ENCODE measurements around the gene NUTM2E.
"Not testable (repeated sequence)": the region's sequence is repeated elsewhere in the genome, so short reads cannot be mapped to it uniquely, and the experiment has no call there.

The NUTM2E gene

GRCh38 chr10:79826496-79827215, at the start of gene NUTM2E:
NUTM2E (plus strand) TSS chr10:79826739; CDS start chr10:79841741, 15,002 bp downstream.
- DNase-seq (ENCODE audit: low read depth) = peak; percentile 22

GRCh38 chr10:79777997-79778396, 48.5 kb upstream of the NUTM2E start:
- DNase-seq (ENCODE audit: low read depth) = not testable (repeated sequence)

DNA sequence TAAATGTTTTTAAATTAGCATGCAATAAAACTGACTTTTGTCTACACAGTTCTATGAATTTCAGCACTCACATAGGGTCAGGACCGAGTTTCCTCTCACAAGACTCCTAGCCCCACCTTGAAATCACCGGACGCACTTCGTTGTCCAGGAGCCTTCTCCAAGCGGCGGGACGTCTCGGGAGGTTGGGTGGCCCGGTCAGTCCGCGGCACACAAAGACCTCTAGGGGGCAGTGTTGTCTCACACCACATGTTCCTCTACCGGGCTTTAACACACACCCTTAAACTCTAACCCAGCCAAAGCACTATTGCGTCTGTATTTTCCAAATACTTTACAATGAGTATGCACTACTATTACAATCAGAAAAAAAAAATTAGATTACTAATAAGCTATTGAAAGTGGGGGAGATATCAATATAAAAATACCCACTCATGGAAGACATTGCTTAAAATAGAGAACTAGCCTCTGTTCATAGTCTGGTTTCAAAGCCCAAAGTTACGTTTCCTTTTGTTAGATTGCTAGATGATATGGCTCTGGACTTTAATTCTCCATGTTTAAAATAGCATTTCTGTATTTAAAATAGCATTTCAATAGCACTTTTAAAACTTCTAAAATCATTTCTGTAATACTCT, 47.1 kb upstream of the NUTM2E start:
- DNase-seq (ENCODE audit: low read depth) = peak; percentile 58

DNA sequence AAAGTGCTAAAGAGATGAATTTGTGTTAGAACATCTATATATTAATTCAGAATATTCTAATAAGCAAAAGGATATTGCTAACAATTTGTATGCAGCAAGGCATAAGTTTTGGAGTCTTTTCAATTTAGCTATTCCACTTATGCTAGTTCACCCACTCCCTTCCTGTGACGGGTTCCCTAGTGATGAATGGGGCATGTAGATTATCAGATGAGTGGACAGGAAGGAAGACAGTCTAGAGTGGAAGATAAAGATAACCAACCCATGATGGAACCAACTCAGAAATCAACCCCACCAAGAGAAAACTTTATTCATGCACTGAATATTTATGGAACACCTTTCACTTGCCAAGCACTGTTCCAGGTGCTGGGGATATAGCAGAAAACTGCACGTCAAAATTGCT, 46.5 kb upstream of the NUTM2E start:
- not testable (repeated sequence) for DNase-seq (ENCODE audit: low read depth)

DNA sequence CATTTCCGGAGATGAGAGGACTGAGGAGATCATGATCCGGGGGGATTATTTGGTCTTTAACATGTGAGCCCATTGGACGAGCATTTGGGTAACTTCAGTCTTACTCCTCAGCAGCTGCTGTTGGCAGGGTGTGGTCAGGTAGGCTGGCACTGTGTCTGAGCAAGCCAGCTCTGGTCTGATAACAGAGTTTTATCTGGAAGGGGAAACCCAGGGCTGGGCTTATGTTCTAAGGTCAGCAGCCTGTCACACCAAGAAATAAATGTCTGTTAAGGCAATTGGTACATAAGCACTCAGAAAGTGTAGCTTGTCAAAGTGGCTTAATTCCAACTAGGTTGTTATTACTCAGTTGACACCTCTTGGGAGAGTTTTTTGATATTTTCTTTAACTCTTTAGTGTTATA, 45.0 kb upstream of the NUTM2E start:
- DNase-seq (ENCODE audit: low read depth) = not testable (repeated sequence)

- not testable (repeated sequence) for DNase-seq (ENCODE audit: low read depth)
Observed at GRCh38 chr10:79787455-79787952, 39.0 kb upstream of the NUTM2E start.

DNA sequence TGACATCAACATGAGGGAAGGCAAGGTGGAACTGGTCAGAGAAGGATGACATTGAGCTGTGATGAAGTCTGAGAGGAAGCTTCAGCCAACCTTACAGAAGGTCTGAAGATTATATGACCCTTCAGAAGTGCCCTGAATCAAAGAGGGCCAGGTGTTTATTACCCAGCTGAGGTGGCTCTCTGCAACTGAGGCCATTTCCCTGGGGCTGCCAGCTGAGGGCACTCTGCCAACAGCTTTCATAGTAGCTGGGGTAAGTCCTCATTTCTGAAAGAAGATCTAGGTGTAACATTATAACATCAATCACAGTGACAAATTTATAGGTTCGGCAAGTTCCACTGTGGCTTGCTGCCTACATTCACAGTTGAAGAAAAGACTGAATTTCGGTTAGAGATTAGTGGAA, 37.2 kb upstream of the NUTM2E start:
- DNase-seq (ENCODE audit: low read depth) = not testable (repeated sequence)

DNA sequence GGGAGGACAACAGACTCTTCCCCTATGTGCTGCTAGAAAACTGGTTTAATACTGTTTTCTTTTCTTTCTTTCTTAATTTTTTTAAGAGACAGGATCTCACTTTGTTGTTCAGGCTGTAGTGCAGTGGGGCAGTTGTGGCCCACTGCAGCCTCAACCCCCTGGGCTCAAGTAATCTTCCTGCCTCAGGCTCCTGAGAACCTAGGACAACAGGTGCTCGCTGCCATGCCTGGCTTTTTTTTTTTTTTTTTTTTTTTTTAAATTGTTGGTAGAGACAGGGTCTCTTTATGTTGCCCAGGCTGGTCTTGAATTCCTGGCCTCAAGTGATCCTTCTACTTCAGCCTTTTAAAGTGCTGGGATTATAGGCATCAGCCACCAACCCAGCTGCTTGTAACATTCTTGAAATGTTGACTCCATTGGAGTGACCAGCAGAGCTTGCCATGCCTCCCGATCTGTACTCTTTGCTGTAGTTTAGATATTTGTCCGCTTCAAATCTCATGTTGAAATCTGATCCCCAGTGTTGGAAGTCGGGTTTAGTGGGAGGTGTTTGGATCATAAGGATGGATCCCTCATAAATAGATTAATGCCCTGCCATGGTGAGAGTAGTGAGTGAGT, 34.5 kb upstream of the NUTM2E start:
- DNase-seq (ENCODE audit: low read depth) = not testable (repeated sequence)

DNA sequence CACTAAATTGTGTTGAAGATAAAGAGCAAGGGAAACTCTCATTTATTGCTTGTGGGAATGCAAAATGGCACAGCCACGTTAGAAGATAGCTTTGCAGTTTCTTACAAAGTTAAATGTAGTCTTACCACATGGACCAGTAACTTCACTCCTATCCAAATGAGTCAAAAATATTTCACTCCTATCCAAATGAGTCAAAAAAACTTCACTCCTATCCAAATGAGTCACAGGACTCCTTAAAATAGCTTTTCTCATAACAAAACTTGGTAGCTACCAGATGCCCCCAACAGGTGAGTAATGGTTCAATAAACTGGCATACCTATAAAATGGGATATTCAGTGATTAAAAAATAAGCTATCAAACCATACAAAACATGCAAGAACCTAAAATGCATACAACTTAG, 27.2 kb upstream of the NUTM2E start:
- DNase-seq (ENCODE audit: low read depth) = not testable (repeated sequence)

GRCh38 chr10:79805857-79806256, 20.7 kb upstream of the NUTM2E start:
- not testable (repeated sequence) for DNase-seq (ENCODE audit: low read depth)

- not testable (repeated sequence) for DNase-seq (ENCODE audit: low read depth)
Observed at GRCh38 chr10:79811895-79812294, 14.6 kb upstream of the NUTM2E start.

- not testable (repeated sequence) for DNase-seq (ENCODE audit: low read depth)
Observed at GRCh38 chr10:79816290-79816689, 10.2 kb upstream of the NUTM2E start.

- not testable (repeated sequence) for DNase-seq (ENCODE audit: low read depth)
Observed at GRCh38 chr10:79823387-79823786, 3.2 kb upstream of the NUTM2E start.

- not testable (repeated sequence) for DNase-seq (ENCODE audit: low read depth)
Observed at GRCh38 chr10:79825587-79826011, 940 bp upstream of the NUTM2E start.

- DNase-seq (ENCODE audit: low read depth) = not testable (repeated sequence)
Observed at GRCh38 chr10:79826131-79826495, 426 bp upstream of the NUTM2E start.

- DNase-seq (ENCODE audit: low read depth) = not testable (repeated sequence)
Observed at GRCh38 chr10:79833833-79834232, 7.3 kb downstream of the NUTM2E start.

- DNase-seq (ENCODE audit: low read depth) = not testable (repeated sequence)
Observed at GRCh38 chr10:79835891-79836290, 9.4 kb downstream of the NUTM2E start.

DNA sequence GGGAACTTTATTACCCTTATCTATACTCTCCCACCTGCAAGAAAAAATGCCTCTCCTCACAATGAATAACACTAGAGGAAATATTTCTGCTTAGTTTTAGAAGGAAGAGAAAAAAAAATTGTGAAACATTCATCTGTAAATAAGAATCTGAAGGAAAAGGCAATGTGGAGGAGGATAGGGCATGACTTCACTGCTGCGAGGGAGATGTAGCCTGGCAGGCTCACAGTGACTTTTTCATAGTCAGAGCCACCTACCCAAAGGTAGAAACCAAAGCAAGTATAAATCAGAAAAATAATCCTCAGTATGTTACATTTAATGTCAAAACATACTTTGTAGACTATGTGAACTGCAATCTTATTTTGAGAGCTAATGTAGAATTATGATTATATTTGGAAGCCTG, 10.4 kb downstream of the NUTM2E start:
- DNase-seq (ENCODE audit: low read depth) = not testable (repeated sequence)

GRCh38 chr10:79838441-79838840, 11.9 kb downstream of the NUTM2E start:
- DNase-seq (ENCODE audit: low read depth) = not testable (repeated sequence)

DNA sequence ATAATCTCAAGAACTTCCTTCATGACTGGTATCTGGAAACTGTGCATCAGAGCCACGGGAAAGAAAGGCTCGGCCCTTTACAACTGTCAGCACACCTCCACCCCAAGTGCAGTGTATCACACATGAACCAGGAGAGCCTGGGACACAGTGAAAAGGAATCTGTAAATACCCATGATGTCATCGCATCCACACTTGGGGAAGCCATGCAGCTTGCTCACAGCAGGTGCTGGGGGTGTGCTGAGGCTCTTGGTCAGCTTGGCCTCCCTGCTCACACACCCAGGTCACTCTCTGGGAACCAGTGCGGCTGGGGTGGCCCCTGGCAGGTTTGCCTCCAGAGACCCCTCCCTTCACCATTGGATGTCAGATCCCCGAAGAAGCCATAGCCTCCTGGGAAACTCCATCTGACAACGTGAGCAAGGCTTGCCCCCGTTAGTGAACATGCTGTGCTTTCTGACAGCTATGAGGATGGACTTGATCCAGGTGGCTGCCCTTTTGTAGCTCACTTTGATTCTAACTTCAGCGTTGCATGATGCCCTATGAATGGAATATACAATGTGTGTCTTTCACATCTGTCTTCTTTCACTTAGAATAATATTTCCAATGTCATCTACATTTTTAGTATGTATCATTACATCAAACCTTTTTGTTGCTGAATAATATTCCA, 26.8 kb downstream of the NUTM2E start:
- not testable (repeated sequence) for DNase-seq (ENCODE audit: low read depth)

- not testable (repeated sequence) for DNase-seq (ENCODE audit: low read depth)
Observed at GRCh38 chr10:79862269-79862668, 35.7 kb downstream of the NUTM2E start.

DNA sequence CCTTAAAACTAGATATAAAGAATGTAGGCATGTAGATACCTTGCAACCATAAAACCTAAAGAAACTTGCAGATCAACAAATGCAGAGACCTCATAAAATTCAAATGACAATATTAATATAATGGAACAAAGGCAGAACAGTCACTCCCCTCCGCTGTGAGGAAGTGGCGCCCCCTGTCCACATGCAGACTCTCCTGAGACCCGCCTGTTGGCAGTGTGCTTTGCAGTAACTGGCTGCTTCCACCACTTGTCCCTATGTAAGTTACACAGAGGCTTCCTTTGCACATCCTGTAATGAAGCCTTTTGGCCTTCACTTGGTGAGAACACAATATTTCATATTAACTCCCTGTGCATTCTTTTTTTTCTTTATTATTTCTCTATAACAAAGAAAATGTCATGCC, 36.3 kb downstream of the NUTM2E start:
- DNase-seq (ENCODE audit: low read depth) = not testable (repeated sequence)
